CD4-positive, alpha-beta T cell (primary cell): Measurements from ENCODE around the gene MKNK2. TPM values are rescaled to one million over a fixed set of nuclear protein-coding genes. Genes with fewer than 3 reads are reported as not detected.

Experiments used
- ATAC-seq: fragments of 200-7000 bp; cut with Tn5 transposase; one replicate; pipeline ENCODE4 v1.10.0; 2022; ENCODE audit warnings: mild to moderate bottlenecking; ENCODE audit not compliant: poor library complexity
- CTCF ChIA-PET: fragments of 350-600 bp; sonication (Branson Sonifier 250); formaldehyde crosslinking; loops from one replicate; lab custom pipeline; 2021; ENCODE audit warnings: antibody characterized with exemption, inconsistent platforms; lab: Charles Lee
- POLR2A ChIA-PET: fragments of 350-600 bp; sonication (Branson Sonifier 250); formaldehyde crosslinking; loops from one replicate; lab custom pipeline; 2021; ENCODE audit warnings: antibody characterized with exemption, inconsistent platforms; lab: Charles Lee
- DNase-seq, 14 experiments: peaks; one replicate each; pipeline ENCODE4 v3.0.0-alpha.2; 2013 to 2020; ENCODE audit warnings: mixed read lengths in 2 of 14
- H3K27ac ChIP-seq, 2 donors: one replicate each; pipeline versions ENCODE4 v1.5.1 to v1.7.0; 2013; ENCODE audit warnings: low read length in 2 of 2, low read depth in 1 of 2, mild to moderate bottlenecking in 1 of 2
- H3K27me3 ChIP-seq, 2 experiments: 1 replicate in 1 of 2; 2 replicates in 1 of 2; pipeline versions ENCODE4 v1.6.1 to v1.7.0; 2013; ENCODE audit warnings: low read length in 2 of 2, control low read depth in 1 of 2, mild to moderate bottlenecking in 1 of 2, moderate library complexity in 1 of 2; ENCODE audit not compliant: insufficient read depth in 2 of 2, control insufficient read depth in 1 of 2
- H3K36me3 ChIP-seq: one replicate; pipeline ENCODE4 v1.6.1; 2013; ENCODE audit warnings: low read length, control low read depth; ENCODE audit not compliant: insufficient read depth
- H3K4me1 ChIP-seq: one replicate; pipeline ENCODE4 v1.6.1; 2013; ENCODE audit warnings: low read length, control low read depth; ENCODE audit not compliant: insufficient read depth
- H3K4me3 ChIP-seq: one replicate; pipeline ENCODE4 v1.5.1; 2013; ENCODE audit warnings: mild to moderate bottlenecking, low read length, moderate library complexity
- H3K9me3 ChIP-seq, 2 experiments: 1 replicate in 1 of 2; 2 replicates in 1 of 2; pipeline versions ENCODE4 v1.6.1 to v1.7.0; 2013; ENCODE audit warnings: low read length in 2 of 2, mild to moderate bottlenecking in 2 of 2, control low read depth in 1 of 2, moderate library complexity in 1 of 2; ENCODE audit not compliant: control insufficient read depth in 1 of 2, insufficient read depth in 1 of 2
- H3K27ac Mint-ChIP-seq: one replicate; pipeline ENCODE4 v1.8.0; 2020; ENCODE audit warnings: mixed read lengths
- H3K27me3 Mint-ChIP-seq: one replicate; pipeline ENCODE4 v1.8.0; 2021; ENCODE audit warnings: mixed read lengths
- H3K36me3 Mint-ChIP-seq: one replicate; pipeline ENCODE4 v1.8.0; 2021; ENCODE audit warnings: low read depth, mixed read lengths
- H3K4me1 Mint-ChIP-seq: one replicate; pipeline ENCODE4 v1.8.0; 2021; ENCODE audit warnings: low read depth, mixed read lengths
- H3K4me3 Mint-ChIP-seq: one replicate; pipeline ENCODE4 v1.8.0; 2020; ENCODE audit warnings: mild to moderate bottlenecking, mixed read lengths
- H3K9me3 Mint-ChIP-seq: one replicate; pipeline ENCODE4 v1.8.0; 2020; ENCODE audit warnings: mixed read lengths
- CTCF ChIP-seq: fragments of 200-600 bp; IDR thresholded peaks from one replicate; pipeline ENCODE4 v1.8.0; 2022; ENCODE audit warnings: antibody characterized with exemption, mild to moderate bottlenecking
- intact Hi-C, 2 experiments: fragments of 100-400 bp; cut with DNase I in 1 of 2; cut with micrococcal nuclease in 1 of 2; formaldehyde crosslinking; loops; one replicate each; pipeline versions ENCODE4 v1.15.1 to v1.9.0; 2023 to 2025; cut with DNase I, micrococcal nuclease
- total RNA-seq, 174 experiments: library from RNA in 2 of 174; stranded (reverse) in 2 of 174; gene quantifications; one replicate each; pipeline ENCODE4 v1.2.3 and lab custom pipeline; 2021 to 2026

Gene MKNK2
- total RNA-seq, 2 experiments from 2014 or later: 325 to 347 TPM

- intact Hi-C loops: no loop called here
- CTCF ChIA-PET: interaction anchor here (0.6 to 1.1 kb wide), 2 partner anchors 18 to 38 kb away, joined by 3 to 4 read pairs; no protein-coding TSS in a partner anchor
- Histone ChIP-seq H3K27ac (peak overlapping the region; percentile 73 to 83), H3K9me3 (no peaks in the 10 kb centered on the region), H3K4me1 (peaks cover 83% of the 10 kb centered on the region), H3K27me3 (no peaks in the 10 kb centered on the region), H3K4me3 (no peak overlapping the region), H3K36me3 (no peaks in the 10 kb centered on the region)
- TF ChIP-seq CTCF: no peak
- Mint-ChIP-seq H3K27ac (peak overlapping the region; percentile 84), H3K36me3 (peaks cover 4% of the 10 kb centered on the region), H3K4me3 (peak overlapping the region; percentile 67), H3K27me3 (no peaks in the 10 kb centered on the region), H3K4me1 (peaks cover 54% of the 10 kb centered on the region), H3K9me3 (no peaks in the 10 kb centered on the region)
- ATAC-seq (no peak), DNase-seq (no peak)
- POLR2A ChIA-PET: interaction anchor here (0.6 to 1.5 kb wide), 4 partner anchors 16 to 30 kb away, joined by 3 to 4 read pairs (median 3); no protein-coding TSS in a partner anchor
These were observed 6.7 kb upstream of the MKNK2 start for GRCh38 chr19:2057484-2058469.

- CTCF ChIA-PET: no interaction called here
- H3K4me3 ChIP-seq: peak overlapping the region; percentile 32
- H3K27ac Mint-ChIP-seq: peak overlapping the region; percentile 84
- no peak for TF ChIP-seq CTCF
- peaks cover 54% of the 10 kb centered on the region for H3K4me1 Mint-ChIP-seq
- H3K36me3 Mint-ChIP-seq: peaks cover 4% of the 10 kb centered on the region
- H3K36me3 ChIP-seq: no peaks in the 10 kb centered on the region
- no peak for DNase-seq
- intact Hi-C loops: no loop called here
- peaks cover 83% of the 10 kb centered on the region for H3K4me1 ChIP-seq
- POLR2A ChIA-PET: interaction anchor here (0.5 to 1.1 kb wide), 5 partner anchors 15 to 40 kb away, joined by 3 read pairs; partner anchors contain the start of gene MOB3A
- no peak for ATAC-seq
- H3K27ac ChIP-seq: peak overlapping the region; percentile 73 to 83
- no peaks in the 10 kb centered on the region for H3K9me3 Mint-ChIP-seq
- H3K27me3 Mint-ChIP-seq: no peaks in the 10 kb centered on the region
- peak overlapping the region; percentile 66 for H3K4me3 Mint-ChIP-seq
- no peaks in the 10 kb centered on the region for H3K27me3 ChIP-seq
- no peaks in the 10 kb centered on the region for H3K9me3 ChIP-seq
These were observed 5.8 kb upstream of the MKNK2 start for GRCh38 chr19:2056837-2057192.

GRCh38 chr19:2055931-2056836 is 5.1 kb upstream of the MKNK2 start:
- Mint-ChIP-seq H3K27ac (peak overlapping the region; percentile 84), H3K9me3 (no peaks in the 10 kb centered on the region), H3K4me3 (peak overlapping the region; percentile 70), H3K36me3 (peaks cover 4% of the 10 kb centered on the region), H3K27me3 (no peaks in the 10 kb centered on the region), H3K4me1 (peaks cover 55% of the 10 kb centered on the region)
- CTCF ChIA-PET: no interaction called here
- POLR2A ChIA-PET: interaction anchor here (0.5 to 1.1 kb wide), 5 partner anchors 14 to 40 kb away, joined by 3 read pairs; partner anchors contain the start of gene MOB3A
- ATAC-seq (no peak), DNase-seq (peak in 4 of 14 experiments; percentile 28 to 78 (median 62))
- Histone ChIP-seq H3K9me3 (no peaks in the 10 kb centered on the region), H3K27me3 (no peaks in the 10 kb centered on the region), H3K27ac (peak overlapping the region; percentile 73 to 77), H3K4me3 (peak overlapping the region; percentile 16), H3K36me3 (no peaks in the 10 kb centered on the region), H3K4me1 (peaks cover 86% of the 10 kb centered on the region)
- intact Hi-C loops: no loop called here
- no peak for TF ChIP-seq CTCF
